ENCODE measurements around the gene VTN. TPM values are rescaled to one million over a fixed set of nuclear protein-coding genes. Genes with fewer than 3 reads are reported as not detected.

The VTN gene
- total RNA-seq, result 1.0 TPM

- no peak for DNase-seq (ENCODE audit: low spot score)
Observed at GRCh38 chr17:28370035-28370743, at the start of gene VTN. Gene VTN (minus strand): TSS chr17:28370307. CDS start chr17:28370203, 104 bp downstream.

- no peak for DNase-seq (ENCODE audit: low spot score)
Observed at GRCh38 chr17:28416703-28417311, 46.7 kb upstream of the VTN start.

GRCh38 chr17:28415886-28416285 lies 45.8 kb upstream of the VTN start:
- no peak for DNase-seq (ENCODE audit: low spot score)

GRCh38 chr17:28413804-28414203 lies 43.7 kb upstream of the VTN start:
- DNase-seq (ENCODE audit: low spot score), result no peak

- no peak for DNase-seq (ENCODE audit: low spot score)
Observed at GRCh38 chr17:28412099-28412498, 42.0 kb upstream of the VTN start.

GRCh38 chr17:28407974-28408306 lies 37.8 kb upstream of the VTN start:
- no peak for DNase-seq (ENCODE audit: low spot score)

- peak; percentile 75 for DNase-seq (ENCODE audit: low spot score)
Observed at GRCh38 chr17:28407130-28407973, 37.2 kb upstream of the VTN start.

- no peak for DNase-seq (ENCODE audit: low spot score)
Observed at GRCh38 chr17:28406473-28406814, 36.3 kb upstream of the VTN start.

GRCh38 chr17:28405632-28406472 lies 35.7 kb upstream of the VTN start, which contains the start of gene SLC46A1:
Gene SLC46A1 (minus strand): TSS chr17:28406212. CDS start chr17:28406114, 98 bp downstream.
- DNase-seq (ENCODE audit: low spot score), result peak; percentile 62

GRCh38 chr17:28404812-28405570 lies 34.9 kb upstream of the VTN start:
- DNase-seq (ENCODE audit: low spot score), result no peak

- no peak for DNase-seq (ENCODE audit: low spot score)
Observed at GRCh38 chr17:28404461-28404811, 34.3 kb upstream of the VTN start.

GRCh38 chr17:28404007-28404406 lies 33.9 kb upstream of the VTN start:
- no peak for DNase-seq (ENCODE audit: low spot score)

- DNase-seq (ENCODE audit: low spot score), result no peak
Observed at GRCh38 chr17:28402844-28403243, 32.7 kb upstream of the VTN start.

- DNase-seq (ENCODE audit: low spot score), result no peak
Observed at GRCh38 chr17:28402224-28402630, 32.1 kb upstream of the VTN start.

GRCh38 chr17:28399808-28400207 lies 29.7 kb upstream of the VTN start:
- DNase-seq (ENCODE audit: low spot score), result no peak

GRCh38 chr17:28398280-28398981 lies 28.3 kb upstream of the VTN start:
- no peak for DNase-seq (ENCODE audit: low spot score)

- DNase-seq (ENCODE audit: low spot score), result no peak
Observed at GRCh38 chr17:28397687-28398279, 27.7 kb upstream of the VTN start.

- no peak for DNase-seq (ENCODE audit: low spot score)
Observed at GRCh38 chr17:28397275-28397674, 27.2 kb upstream of the VTN start.

- no peak for DNase-seq (ENCODE audit: low spot score)
Observed at GRCh38 chr17:28396635-28397239, 26.6 kb upstream of the VTN start.

GRCh38 chr17:28395968-28396367 lies 25.9 kb upstream of the VTN start:
- DNase-seq (ENCODE audit: low spot score), result no peak

Measured in ureter (tissue), 1 donor.